K562 (cell line): Measurements from ENCODE around the gene C9orf50.

Experiments
- EZH2 ChIP-seq: IDR thresholded peaks from 2 replicates; pipeline ENCODE4 v1.6.1; 2012; ENCODE audit warnings: low read depth, mild to moderate bottlenecking, inconsistent platforms, low read length, borderline replicate concordance
- FOXK1 ChIP-seq: sonication (generic); formaldehyde crosslinking; IDR thresholded peaks from 2 replicates; pipeline ENCODE4 v1.8.0; 2022; ENCODE audit warnings: missing genetic modification reagents, mild to moderate bottlenecking, borderline replicate concordance
- JUN ChIP-seq, 2 experiments: sonication (generic) in 1 of 2; formaldehyde crosslinking in 1 of 2; IDR thresholded peaks; 2 replicates each; pipeline versions ENCODE4 v1.6.1 to v1.8.0; 2012 to 2022; ENCODE audit warnings: borderline replicate concordance in 2 of 2, mild to moderate bottlenecking in 2 of 2, improper control_type of control experiment in 1 of 2, low read depth in 1 of 2, low read length in 1 of 2, missing genetic modification reagents in 1 of 2
- SOX6 ChIP-seq: fragments of 450-650 bp; IDR thresholded peaks from 2 replicates; pipeline ENCODE4 v1.6.1; 2014; ENCODE audit warnings: mild to moderate bottlenecking
- ZKSCAN8 ChIP-seq: fragments of 200-800 bp; sonication (Bioruptor generic); IDR thresholded peaks from 2 replicates; pipeline ENCODE4 v1.6.1; 2016; ENCODE audit warnings: missing genetic modification characterization, missing compliant biosample characterization
- TF ChIP-seq, protein P1 (sequence below): sonication (generic); formaldehyde crosslinking; IDR thresholded peaks from 2 replicates; pipeline ENCODE4 v1.8.1; 2023; ENCODE audit warnings: mild to moderate bottlenecking, missing genetic modification reagents, moderate library complexity
- TF ChIP-seq, protein P2 (sequence below), 3 experiments: IDR thresholded peaks in 2 of 3; conservative IDR thresholded peaks in 1 of 3; 2 replicates each; pipeline ENCODE4 v1.5.1; 2011 to 2012; ENCODE audit warnings: low read length in 3 of 3, mild to moderate bottlenecking in 3 of 3, control low read depth in 2 of 3, improper control_type of control experiment in 1 of 3, inconsistent platforms in 1 of 3, low read depth in 1 of 3, mixed read lengths in 1 of 3, moderate library complexity in 1 of 3; ENCODE audit not compliant: insufficient read depth in 2 of 3
- TF ChIP-seq, protein P3 (sequence below): conservative IDR thresholded peaks from 2 replicates; pipeline ENCODE4 v1.6.1; 2011; ENCODE audit warnings: low read depth, mild to moderate bottlenecking, low read length; ENCODE audit not compliant: control insufficient read depth

DNA sequence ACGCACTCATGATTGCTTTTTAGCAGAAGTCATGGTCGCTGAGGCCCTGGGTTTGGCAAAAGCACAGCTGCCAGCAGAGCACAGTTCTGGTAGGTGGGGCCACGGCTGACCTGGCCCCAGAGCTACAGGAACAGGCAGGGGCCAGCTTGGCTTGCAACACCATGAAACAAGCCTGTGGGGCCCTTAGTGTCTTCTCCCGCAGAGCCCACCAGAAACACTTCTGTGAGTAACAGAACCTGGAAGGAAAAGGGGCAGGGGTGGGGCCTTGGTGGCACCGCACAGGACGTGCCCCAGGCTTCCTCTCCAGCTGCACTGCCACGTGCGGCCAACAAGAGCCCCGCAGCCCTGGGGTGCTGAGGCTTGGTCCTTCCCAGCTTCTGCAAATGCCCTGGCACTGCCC is 16.2 kb upstream of the C9orf50 start:
- no peak for TF ChIP-seq ZKSCAN8 (CRISPR knock-in tag)
- no peak for TF ChIP-seq SOX6
- no peak for TF ChIP-seq FOXK1 (CRISPR knock-in tag)
- TF ChIP-seq, protein P1, sequence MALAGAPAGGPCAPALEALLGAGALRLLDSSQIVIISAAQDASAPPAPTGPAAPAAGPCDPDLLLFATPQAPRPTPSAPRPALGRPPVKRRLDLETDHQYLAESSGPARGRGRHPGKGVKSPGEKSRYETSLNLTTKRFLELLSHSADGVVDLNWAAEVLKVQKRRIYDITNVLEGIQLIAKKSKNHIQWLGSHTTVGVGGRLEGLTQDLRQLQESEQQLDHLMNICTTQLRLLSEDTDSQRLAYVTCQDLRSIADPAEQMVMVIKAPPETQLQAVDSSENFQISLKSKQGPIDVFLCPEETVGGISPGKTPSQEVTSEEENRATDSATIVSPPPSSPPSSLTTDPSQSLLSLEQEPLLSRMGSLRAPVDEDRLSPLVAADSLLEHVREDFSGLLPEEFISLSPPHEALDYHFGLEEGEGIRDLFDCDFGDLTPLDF (CRISPR knock-in tag): no peak
- TF ChIP-seq, protein P2, sequence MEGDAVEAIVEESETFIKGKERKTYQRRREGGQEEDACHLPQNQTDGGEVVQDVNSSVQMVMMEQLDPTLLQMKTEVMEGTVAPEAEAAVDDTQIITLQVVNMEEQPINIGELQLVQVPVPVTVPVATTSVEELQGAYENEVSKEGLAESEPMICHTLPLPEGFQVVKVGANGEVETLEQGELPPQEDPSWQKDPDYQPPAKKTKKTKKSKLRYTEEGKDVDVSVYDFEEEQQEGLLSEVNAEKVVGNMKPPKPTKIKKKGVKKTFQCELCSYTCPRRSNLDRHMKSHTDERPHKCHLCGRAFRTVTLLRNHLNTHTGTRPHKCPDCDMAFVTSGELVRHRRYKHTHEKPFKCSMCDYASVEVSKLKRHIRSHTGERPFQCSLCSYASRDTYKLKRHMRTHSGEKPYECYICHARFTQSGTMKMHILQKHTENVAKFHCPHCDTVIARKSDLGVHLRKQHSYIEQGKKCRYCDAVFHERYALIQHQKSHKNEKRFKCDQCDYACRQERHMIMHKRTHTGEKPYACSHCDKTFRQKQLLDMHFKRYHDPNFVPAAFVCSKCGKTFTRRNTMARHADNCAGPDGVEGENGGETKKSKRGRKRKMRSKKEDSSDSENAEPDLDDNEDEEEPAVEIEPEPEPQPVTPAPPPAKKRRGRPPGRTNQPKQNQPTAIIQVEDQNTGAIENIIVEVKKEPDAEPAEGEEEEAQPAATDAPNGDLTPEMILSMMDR (IDR thresholded peaks at IDR 0.05 in 2 of 3, conservative IDR thresholded peaks at IDR 0.05 in 1 of 3; ENCODE audit: insufficient read depth in 2 of 3, low read depth in 1 of 3, low read length in 3 of 3): no peak
- TF ChIP-seq, protein P3, sequence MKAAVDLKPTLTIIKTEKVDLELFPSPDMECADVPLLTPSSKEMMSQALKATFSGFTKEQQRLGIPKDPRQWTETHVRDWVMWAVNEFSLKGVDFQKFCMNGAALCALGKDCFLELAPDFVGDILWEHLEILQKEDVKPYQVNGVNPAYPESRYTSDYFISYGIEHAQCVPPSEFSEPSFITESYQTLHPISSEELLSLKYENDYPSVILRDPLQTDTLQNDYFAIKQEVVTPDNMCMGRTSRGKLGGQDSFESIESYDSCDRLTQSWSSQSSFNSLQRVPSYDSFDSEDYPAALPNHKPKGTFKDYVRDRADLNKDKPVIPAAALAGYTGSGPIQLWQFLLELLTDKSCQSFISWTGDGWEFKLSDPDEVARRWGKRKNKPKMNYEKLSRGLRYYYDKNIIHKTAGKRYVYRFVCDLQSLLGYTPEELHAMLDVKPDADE: no peak
- no peak for TF ChIP-seq EZH2
- no peak for TF ChIP-seq JUN (IDR thresholded peaks at IDR 0.05; ENCODE audit: borderline replicate concordance, low read depth, low read length)
- TF ChIP-seq JUN (CRISPR knock-in tag; IDR thresholded peaks at IDR 0.05; ENCODE audit: borderline replicate concordance): no peak
